GM10266 (cell line): ENCODE data around the gene LDLRAD4.

Experiments
- DNase-seq: peaks from one replicate; pipeline ENCODE4 v3.0.0; 2012; ENCODE audit errors: extremely low spot score
- TF ChIP-seq, protein P1 (sequence below): IDR thresholded peaks from 2 replicates; pipeline ENCODE4 v1.5.1; 2012; ENCODE audit warnings: mild to moderate bottlenecking, low read depth; ENCODE audit not compliant: control insufficient read depth, insufficient read depth; ENCODE audit errors: missing control alignments

Gene LDLRAD4

DNA sequence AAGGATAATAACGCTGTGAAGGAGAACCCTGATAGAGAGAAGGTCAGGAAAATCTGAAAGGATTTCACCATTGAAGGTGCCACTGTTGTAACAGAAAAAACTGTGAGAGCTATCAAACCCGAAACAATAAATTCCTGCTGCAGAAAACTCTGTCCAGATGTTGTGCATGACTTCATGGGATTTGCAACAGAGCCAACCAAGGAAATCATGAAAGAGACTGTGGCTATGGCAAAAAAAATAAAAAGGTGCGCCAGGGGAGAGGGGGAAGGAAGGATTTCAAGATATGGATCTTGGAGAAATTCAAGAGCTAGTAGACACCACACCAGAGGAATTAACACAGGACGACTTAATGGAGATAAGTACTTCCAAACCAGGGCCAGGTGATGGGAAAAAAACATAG lies 88.0 kb downstream of the LDLRAD4 start:
- no peak for DNase-seq
- TF ChIP-seq, protein P1, sequence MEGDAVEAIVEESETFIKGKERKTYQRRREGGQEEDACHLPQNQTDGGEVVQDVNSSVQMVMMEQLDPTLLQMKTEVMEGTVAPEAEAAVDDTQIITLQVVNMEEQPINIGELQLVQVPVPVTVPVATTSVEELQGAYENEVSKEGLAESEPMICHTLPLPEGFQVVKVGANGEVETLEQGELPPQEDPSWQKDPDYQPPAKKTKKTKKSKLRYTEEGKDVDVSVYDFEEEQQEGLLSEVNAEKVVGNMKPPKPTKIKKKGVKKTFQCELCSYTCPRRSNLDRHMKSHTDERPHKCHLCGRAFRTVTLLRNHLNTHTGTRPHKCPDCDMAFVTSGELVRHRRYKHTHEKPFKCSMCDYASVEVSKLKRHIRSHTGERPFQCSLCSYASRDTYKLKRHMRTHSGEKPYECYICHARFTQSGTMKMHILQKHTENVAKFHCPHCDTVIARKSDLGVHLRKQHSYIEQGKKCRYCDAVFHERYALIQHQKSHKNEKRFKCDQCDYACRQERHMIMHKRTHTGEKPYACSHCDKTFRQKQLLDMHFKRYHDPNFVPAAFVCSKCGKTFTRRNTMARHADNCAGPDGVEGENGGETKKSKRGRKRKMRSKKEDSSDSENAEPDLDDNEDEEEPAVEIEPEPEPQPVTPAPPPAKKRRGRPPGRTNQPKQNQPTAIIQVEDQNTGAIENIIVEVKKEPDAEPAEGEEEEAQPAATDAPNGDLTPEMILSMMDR = no peak

DNA sequence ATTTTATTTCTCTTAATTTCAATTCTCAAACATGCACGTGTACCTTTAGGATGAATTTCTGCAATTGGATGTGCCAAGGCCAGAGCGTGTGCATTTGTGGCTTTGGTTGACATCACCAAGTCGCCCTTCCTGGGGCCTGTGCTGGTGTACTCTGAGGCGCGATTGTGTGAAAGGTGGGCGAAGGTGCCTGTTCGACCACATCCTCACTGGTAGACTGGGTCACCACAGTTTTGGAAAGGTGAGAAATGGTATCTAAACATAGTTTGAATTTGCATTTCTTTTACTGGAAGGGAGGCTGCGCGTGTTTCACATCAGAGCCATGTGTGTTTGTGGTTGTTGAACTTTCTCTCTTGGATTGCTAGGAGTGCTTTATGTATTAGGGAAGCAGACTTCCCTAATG lies 89.8 kb downstream of the LDLRAD4 start:
- TF ChIP-seq, protein P1 = no peak
- DNase-seq = no peak

DNA sequence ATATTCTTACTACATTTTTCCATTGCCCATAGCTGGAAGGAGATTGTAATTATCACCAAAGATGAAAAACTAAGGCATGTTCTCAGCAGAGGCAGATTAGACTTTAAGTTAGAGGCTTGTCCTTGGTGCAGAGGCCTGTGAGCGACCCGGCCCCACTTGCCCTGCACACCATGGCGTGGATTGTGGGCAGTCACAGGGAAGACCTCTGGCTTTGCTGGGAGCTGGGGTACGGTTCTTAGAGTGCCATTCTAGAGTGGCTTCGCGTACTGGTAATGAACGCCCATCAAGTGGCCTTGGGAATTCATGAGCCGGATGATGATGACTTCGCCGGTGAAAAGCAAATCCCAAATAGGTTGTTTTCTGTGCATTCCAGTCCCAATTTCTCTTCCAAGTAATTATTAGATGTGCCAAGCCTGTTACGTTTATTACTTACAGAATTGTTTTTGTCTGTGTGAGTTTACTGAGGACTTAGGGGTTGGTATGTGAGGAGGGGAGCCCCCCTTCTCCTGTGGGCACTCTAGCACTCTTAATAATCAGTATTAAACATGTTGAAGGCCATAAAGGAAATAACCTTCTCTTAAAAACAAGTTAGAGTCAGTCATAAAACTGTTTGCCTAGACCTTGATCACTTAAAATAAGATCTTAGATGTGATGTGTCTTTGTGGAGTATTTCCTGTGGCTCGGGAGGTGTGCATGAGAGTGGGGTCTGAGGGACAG lies 90.6 kb downstream of the LDLRAD4 start:
- no peak for DNase-seq
- TF ChIP-seq, protein P1 = no peak

DNA sequence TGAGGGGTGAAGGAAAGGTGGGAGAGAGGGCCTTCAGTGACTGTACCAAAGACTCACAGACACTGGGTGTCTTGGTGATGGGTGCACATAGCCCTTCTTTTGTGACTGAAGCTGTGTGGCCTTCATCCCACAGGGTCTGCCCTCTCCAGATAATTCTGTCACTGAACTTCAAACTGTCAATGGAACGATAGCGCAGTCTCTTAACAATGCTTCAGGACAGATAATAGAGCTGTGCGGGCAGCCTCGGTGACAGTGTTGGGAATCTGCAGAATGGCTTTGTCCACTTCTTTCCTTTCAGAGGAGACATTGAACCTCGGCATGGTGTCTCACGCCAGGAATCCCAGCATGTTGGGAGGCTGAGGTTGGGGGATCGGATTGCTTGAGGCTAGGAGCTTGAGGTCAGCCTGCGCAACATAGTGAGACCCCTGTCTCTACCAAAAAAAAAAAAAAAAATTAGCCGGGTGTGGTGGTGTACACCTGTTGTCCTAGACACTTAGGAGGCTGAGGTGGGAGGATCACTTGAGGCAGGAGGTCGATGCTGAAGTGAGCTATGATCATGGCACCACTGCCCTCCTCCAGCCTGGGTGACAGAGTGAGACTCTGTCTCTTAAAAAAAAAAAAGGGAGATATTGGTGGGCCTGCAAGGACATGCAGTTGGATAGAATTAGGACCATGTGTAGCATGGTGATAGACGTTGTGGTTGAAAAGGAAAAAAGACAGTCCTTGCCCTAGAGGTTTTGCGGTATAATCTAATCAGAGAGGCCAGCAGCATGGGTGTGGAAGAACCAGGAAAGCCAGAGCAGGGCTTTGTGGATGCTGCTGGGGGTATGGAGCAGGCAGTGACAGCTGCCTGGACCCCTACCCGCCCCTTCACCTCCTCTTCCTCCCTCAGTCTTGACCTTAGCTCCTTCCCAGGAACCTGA lies 91.4 kb downstream of the LDLRAD4 start:
- TF ChIP-seq, protein P1 = no peak
- DNase-seq = no peak

DNA sequence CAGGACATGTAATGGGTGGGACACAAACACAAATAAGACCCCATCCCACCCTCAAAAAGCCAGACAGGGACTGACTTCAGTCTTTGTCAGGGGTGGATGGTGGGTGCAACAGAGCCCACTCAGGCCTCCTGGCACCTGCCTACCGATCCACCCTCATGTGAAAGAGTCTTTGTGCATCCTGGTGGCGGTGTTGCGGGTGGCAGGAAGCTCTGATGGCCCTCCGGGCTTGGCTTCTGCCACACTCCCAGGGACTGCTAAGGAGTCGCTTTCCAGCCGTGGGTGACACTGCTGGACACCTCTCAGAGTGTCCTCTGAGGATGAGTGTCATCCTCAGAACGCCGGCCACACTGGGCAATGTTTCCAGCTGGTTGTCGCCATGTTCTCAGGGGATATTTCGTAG lies 92.6 kb downstream of the LDLRAD4 start:
- TF ChIP-seq, protein P1 = no peak
- no peak for DNase-seq

DNA sequence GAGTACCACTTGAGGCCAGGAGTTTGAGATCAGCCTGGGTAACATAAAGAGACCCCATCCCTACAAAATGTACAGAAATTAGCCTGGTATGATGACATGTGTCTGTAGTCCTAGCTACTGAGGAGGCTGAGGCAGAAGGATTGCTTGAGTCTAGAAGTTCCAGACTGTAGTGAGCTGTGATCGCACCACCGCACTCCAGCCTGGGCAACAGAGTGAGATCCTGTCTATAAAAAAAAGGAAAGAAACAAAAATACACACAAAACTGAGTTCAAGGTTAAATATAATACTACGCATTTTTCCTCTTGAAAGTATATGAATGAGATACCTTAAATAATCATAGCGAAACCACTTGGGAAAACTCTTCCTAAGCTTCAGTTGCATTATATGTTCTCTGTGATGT lies 94.0 kb downstream of the LDLRAD4 start:
- TF ChIP-seq, protein P1 = no peak
- no peak for DNase-seq
